GM23338 (cell line): ENCODE measurements around the gene TMEM52.

Experiments used
- CREB1 ChIP-seq: fragments of 250-450 bp; sonication (Bioruptor Pico); IDR thresholded peaks from 2 replicates; pipeline ENCODE4 v1.5.0; 2020; ENCODE audit warnings: low read depth, mild to moderate bottlenecking, moderate library complexity
- CTCF ChIP-seq, 2 experiments: fragments of 200-600 bp in 1 of 2; sonication (generic) in 1 of 2; conservative IDR thresholded peaks; 2 replicates each; pipeline versions ENCODE4 v1.5.1 to v1.6.1; 2016 to 2017; ENCODE audit warnings: antibody characterized with exemption in 2 of 2, low read depth in 2 of 2, mild to moderate bottlenecking in 2 of 2, moderate library complexity in 1 of 2
- ETS1 ChIP-seq: IDR thresholded peaks from 2 replicates; pipeline ENCODE4 v1.6.1; 2016; ENCODE audit warnings: antibody characterized with exemption
- EZH2 ChIP-seq: fragments of 200-600 bp; sonication (generic); IDR thresholded peaks from one replicate; pipeline ENCODE4 v1.8.0; 2017; ENCODE audit warnings: antibody characterized with exemption, mild to moderate bottlenecking, low read depth; ENCODE audit not compliant: unreplicated experiment
- EZH2phosphoT487 ChIP-seq: fragments of 200-600 bp; sonication (generic); IDR thresholded peaks from one replicate; pipeline ENCODE4 v1.8.1; 2018; ENCODE audit warnings: antibody characterized with exemption; ENCODE audit not compliant: unreplicated experiment
- JUNB ChIP-seq: IDR thresholded peaks from one replicate; pipeline ENCODE4 v1.6.1; 2016; ENCODE audit warnings: antibody characterized with exemption; ENCODE audit not compliant: unreplicated experiment
- POLR2AphosphoS5 ChIP-seq: IDR thresholded peaks from 2 replicates; pipeline ENCODE4 v1.6.1; 2016; ENCODE audit warnings: antibody characterized with exemption, low read depth
- REST ChIP-seq: IDR thresholded peaks from one replicate; pipeline ENCODE4 v1.6.1; 2018; ENCODE audit warnings: antibody characterized with exemption; ENCODE audit not compliant: unreplicated experiment
- STAT1 ChIP-seq: IDR thresholded peaks from one replicate; pipeline ENCODE4 v1.6.1; 2016; ENCODE audit warnings: antibody characterized with exemption; ENCODE audit not compliant: unreplicated experiment
- ZNF114 ChIP-seq: fragments of 250-450 bp; sonication (Bioruptor Pico); IDR thresholded peaks from 2 replicates; pipeline ENCODE4 v1.5.0; 2020; ENCODE audit warnings: mild to moderate bottlenecking, moderate library complexity
- ZNF331 ChIP-seq: fragments of 250-450 bp; sonication (Bioruptor Pico); IDR thresholded peaks from 2 replicates; pipeline ENCODE4 v1.5.0; 2020; ENCODE audit warnings: low read depth, mild to moderate bottlenecking, moderate library complexity
- ZNF462 ChIP-seq: fragments of 250-450 bp; sonication (Bioruptor Pico); IDR thresholded peaks from 2 replicates; pipeline ENCODE4 v1.5.0; 2020; ENCODE audit warnings: mild to moderate bottlenecking, moderate library complexity

- TF ChIP-seq CTCF (conservative IDR thresholded peaks at IDR 0.05; ENCODE audit: low read depth in 2 of 2) (no peak), EZH2 (no peak), POLR2AphosphoS5 (no peak), CREB1 (CRISPR knock-in tag) (no peak), EZH2phosphoT487 (no peak), ZNF331 (CRISPR knock-in tag) (no peak), REST (no peak), ZNF462 (no peak), JUNB (no peak), ETS1 (no peak), STAT1 (no peak), ZNF114 (CRISPR knock-in tag) (no peak)
These were observed 41.1 kb downstream of the TMEM52 start for GRCh38 chr1:1877865-1878436.
